ENCODE results near the gene PTPRN2. TPM values are rescaled to one million over a fixed set of nuclear protein-coding genes. Genes with fewer than 3 reads are reported as not detected.

The PTPRN2 gene
- polyA plus RNA-seq, 1 experiment: 0.31 TPM

- Histone ChIP-seq H3K27me3 (ENCODE audit: control insufficient read depth, insufficient read depth, low read length) (no peaks in the 10 kb centered on the region), H3K36me3 (ENCODE audit: control insufficient read depth, insufficient read depth, low read length) (no peaks in the 10 kb centered on the region), H3K4me3 (ENCODE audit: low read depth, low read length) (no peak overlapping the region)
- CTCF ChIA-PET: no interaction called here
- no peak for TF ChIP-seq CTCF (IDR thresholded peaks at IDR 0.05; ENCODE audit: insufficient read depth, low read depth, low read length)
- POLR2A ChIA-PET: no interaction called here
- DNase-seq (ENCODE audit: low read depth): no peak
Measured at GRCh38 chr7:158384746-158385145, 202.9 kb downstream of the PTPRN2 start.

DNA sequence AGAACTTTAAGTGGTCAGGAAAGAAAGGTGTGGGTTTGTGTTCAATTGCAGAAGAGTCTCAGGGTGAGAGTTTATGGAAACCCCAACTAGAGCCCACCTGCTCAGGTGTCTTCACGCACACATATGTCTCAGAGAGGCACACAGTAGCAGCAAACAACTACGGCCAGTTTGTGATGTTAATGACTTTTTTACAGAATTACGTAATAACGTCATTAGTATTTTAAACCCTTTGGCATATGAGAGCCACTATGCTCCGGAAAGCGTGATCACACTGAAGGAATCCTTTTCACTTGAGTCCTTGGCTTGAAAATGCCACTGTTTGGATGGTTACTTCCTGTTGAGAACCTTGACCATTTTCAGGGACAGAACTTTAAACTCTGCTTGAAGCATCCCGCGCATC lies 204.0 kb downstream of the PTPRN2 start:
- ChIA-PET CTCF (no interaction called here), POLR2A (no interaction called here)
- Histone ChIP-seq H3K4me3 (ENCODE audit: low read depth, low read length) (no peak overlapping the region), H3K27me3 (ENCODE audit: control insufficient read depth, insufficient read depth, low read length) (no peaks in the 10 kb centered on the region), H3K36me3 (ENCODE audit: control insufficient read depth, insufficient read depth, low read length) (no peaks in the 10 kb centered on the region)
- no peak for TF ChIP-seq CTCF (IDR thresholded peaks at IDR 0.05; ENCODE audit: insufficient read depth, low read depth, low read length)
- DNase-seq (ENCODE audit: low read depth): no peak

DNA sequence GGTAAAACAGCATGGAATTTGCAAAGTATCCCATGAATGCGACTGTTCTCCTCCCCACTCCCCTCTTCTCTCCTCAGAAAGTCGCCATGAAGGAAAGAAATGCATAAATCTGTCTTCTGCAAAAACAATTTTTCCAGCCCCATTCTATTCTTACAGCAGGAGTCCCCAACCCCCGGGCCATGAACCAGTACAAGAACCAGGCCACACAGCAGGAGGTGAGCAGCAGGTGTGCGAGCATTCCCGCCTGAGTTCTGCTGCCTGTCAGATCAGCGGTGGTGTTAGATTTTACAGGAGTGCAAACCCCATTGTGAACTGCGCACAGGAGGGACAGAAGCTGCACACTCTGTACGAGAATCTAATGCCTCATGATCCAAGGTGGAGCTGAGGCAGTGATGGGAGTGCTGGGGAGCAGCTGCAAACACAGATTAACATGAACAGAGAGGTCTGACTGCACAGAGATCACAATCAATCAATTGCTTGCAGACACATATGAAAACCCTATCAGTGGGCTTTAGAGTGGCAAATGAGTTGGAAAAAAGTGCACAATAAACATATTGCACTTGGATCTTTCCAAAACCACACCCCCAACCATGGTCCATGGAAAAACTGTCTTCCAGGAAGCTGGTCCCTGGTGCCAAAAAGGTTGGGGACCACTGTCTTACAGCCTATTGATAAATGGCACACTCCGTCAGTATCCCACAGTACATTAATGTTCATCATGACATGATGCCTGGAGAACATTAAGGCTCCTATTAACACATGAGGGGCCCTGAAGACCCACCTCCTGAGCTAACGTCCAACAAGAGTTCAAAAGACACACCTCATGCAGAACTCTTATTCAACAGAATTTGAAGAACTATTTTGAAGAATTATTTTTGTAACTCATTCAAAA lies 205.0 kb downstream of the PTPRN2 start:
- POLR2A ChIA-PET: no interaction called here
- DNase-seq (ENCODE audit: low read depth): no peak
- CTCF ChIA-PET: no interaction called here

DNA sequence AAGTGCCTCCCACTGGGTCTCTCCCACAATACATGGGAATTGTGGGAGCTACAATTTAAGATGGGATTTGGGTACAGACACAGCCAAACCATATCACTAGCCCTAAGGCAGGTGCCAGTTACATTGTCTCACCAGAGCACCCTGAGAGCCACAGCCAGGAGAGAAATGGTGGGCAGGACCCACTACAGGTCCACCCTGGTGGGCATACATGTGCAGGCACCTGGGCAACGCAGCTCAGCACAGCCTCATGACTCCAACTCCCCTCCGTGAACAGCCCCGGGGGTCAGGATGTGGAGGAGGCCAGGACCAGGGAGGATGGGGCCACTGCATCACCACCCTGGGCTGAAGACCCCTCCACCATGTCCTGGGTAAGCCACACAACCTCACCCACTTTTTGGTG lies 205.7 kb downstream of the PTPRN2 start:
- TF ChIP-seq CTCF (IDR thresholded peaks at IDR 0.05; ENCODE audit: insufficient read depth, low read depth, low read length): no peak
- no peaks in the 10 kb centered on the region for H3K27me3 ChIP-seq (ENCODE audit: control insufficient read depth, insufficient read depth, low read length)
- no peak for DNase-seq (ENCODE audit: low read depth)
- no peak overlapping the region for H3K4me3 ChIP-seq (ENCODE audit: low read depth, low read length)
- no peaks in the 10 kb centered on the region for H3K36me3 ChIP-seq (ENCODE audit: control insufficient read depth, insufficient read depth, low read length)
- ChIA-PET CTCF (no interaction called here), POLR2A (no interaction called here)

More for the DNA sequence above, 205.0 kb downstream of the PTPRN2 start:
- H3K27me3 ChIP-seq (ENCODE audit: control insufficient read depth, insufficient read depth, low read length): no peaks in the 10 kb centered on the region
- H3K4me3 ChIP-seq (ENCODE audit: low read depth, low read length): no peak overlapping the region
- TF ChIP-seq CTCF (IDR thresholded peaks at IDR 0.05; ENCODE audit: insufficient read depth, low read depth, low read length): no peak
- no peaks in the 10 kb centered on the region for H3K36me3 ChIP-seq (ENCODE audit: control insufficient read depth, insufficient read depth, low read length)

- H3K27me3 ChIP-seq (ENCODE audit: control insufficient read depth, insufficient read depth, low read length): no peaks in the 10 kb centered on the region
- no peaks in the 10 kb centered on the region for H3K36me3 ChIP-seq (ENCODE audit: control insufficient read depth, insufficient read depth, low read length)
- DNase-seq (ENCODE audit: low read depth): no peak
- CTCF ChIA-PET: no interaction called here
- POLR2A ChIA-PET: no interaction called here
- no peak for TF ChIP-seq CTCF (IDR thresholded peaks at IDR 0.05; ENCODE audit: insufficient read depth, low read depth, low read length)
- no peak overlapping the region for H3K4me3 ChIP-seq (ENCODE audit: low read depth, low read length)
Measured at GRCh38 chr7:158378978-158379377, 208.6 kb downstream of the PTPRN2 start.

All from BJ (cell line).